DOHH2 (cell line): ENCODE data around the gene ST13.

Source experiments
- CTCF ChIP-seq: fragments of 200-600 bp; sonication (generic); IDR thresholded peaks from one replicate; pipeline ENCODE4 v1.5.1; 2014; ENCODE audit warnings: antibody characterized with exemption, mild to moderate bottlenecking, low read depth, low read length; ENCODE audit not compliant: poor library complexity, severe bottlenecking
- EZH2phosphoT487 ChIP-seq: fragments of 200-600 bp; sonication (generic); IDR thresholded peaks from 2 replicates; pipeline ENCODE4 v1.6.1; 2017; ENCODE audit warnings: borderline replicate concordance, mild to moderate bottlenecking, antibody characterized with exemption, low read length, moderate library complexity, mixed read lengths

- TF ChIP-seq CTCF = no peak
- TF ChIP-seq EZH2phosphoT487 = no peak
Measured at GRCh38 chr22:40805239-40805638, 51.2 kb downstream of the ST13 start.
